Nephron progenitor cell (in vitro differentiated cells): Measurements from ENCODE around the gene KRTAP11-1.

Source experiments
- DNase-seq: peaks from one replicate; pipeline ENCODE4 v3.0.0; 2021
- H3K27ac Mint-ChIP-seq: 2 replicates; pipeline ENCODE4 v1.8.0; 2021; ENCODE audit warnings: mild to moderate bottlenecking, moderate library complexity, mixed read lengths
- H3K27me3 Mint-ChIP-seq: 2 replicates; pipeline ENCODE4 v1.8.0; 2021; ENCODE audit warnings: mild to moderate bottlenecking, low read depth, mixed read lengths; ENCODE audit not compliant: poor library complexity
- H3K36me3 Mint-ChIP-seq: 2 replicates; pipeline ENCODE4 v1.8.0; 2021; ENCODE audit warnings: low read depth, mixed read lengths
- H3K4me1 Mint-ChIP-seq: 2 replicates; pipeline ENCODE4 v1.8.0; 2021; ENCODE audit warnings: mixed read lengths
- H3K4me3 Mint-ChIP-seq: 2 replicates; pipeline ENCODE4 v1.8.0; 2021; ENCODE audit warnings: mild to moderate bottlenecking, moderate library complexity, mixed read lengths
- H3K9me3 Mint-ChIP-seq: 2 replicates; pipeline ENCODE4 v1.8.0; 2021; ENCODE audit warnings: mild to moderate bottlenecking, moderate library complexity, mixed read lengths
- TF ChIP-seq, protein P1 (sequence below): fragments of 200-600 bp; sonication (generic); IDR thresholded peaks from 2 replicates; pipeline ENCODE4 v1.5.0; 2021; ENCODE audit warnings: antibody characterized with exemption

KRTAP11-1 gene, protein sequence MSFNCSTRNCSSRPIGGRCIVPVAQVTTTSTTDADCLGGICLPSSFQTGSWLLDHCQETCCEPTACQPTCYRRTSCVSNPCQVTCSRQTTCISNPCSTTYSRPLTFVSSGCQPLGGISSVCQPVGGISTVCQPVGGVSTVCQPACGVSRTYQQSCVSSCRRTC

DNA sequence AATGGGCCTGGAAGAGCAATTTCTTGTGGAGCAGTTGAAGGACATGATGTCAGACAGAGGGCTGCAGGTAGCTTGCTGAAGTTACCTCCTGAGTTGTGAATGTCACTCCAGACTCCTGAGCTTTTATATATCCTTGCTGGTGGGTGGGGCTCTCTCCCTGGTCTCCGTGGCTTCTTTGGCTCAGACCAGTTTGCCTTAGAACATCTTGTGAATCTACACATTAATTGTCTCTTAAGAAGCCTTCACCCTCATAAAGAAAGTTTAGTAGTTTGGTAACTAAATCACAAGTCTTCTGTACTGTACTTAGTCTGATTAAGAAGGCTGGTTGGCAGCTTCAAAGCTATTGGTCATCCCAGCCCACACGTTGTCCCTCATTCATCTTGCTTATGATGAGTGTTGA lies at the start of gene KRTAP11-1:
Gene KRTAP11-1, minus strand, starts transcription at position 101 of the 400 bp plus-strand sequence. Its CDS starts 56 bp downstream, at position 45.
- no peak within 1 kb of the TSS for H3K27ac Mint-ChIP-seq
- TF ChIP-seq, protein P1, sequence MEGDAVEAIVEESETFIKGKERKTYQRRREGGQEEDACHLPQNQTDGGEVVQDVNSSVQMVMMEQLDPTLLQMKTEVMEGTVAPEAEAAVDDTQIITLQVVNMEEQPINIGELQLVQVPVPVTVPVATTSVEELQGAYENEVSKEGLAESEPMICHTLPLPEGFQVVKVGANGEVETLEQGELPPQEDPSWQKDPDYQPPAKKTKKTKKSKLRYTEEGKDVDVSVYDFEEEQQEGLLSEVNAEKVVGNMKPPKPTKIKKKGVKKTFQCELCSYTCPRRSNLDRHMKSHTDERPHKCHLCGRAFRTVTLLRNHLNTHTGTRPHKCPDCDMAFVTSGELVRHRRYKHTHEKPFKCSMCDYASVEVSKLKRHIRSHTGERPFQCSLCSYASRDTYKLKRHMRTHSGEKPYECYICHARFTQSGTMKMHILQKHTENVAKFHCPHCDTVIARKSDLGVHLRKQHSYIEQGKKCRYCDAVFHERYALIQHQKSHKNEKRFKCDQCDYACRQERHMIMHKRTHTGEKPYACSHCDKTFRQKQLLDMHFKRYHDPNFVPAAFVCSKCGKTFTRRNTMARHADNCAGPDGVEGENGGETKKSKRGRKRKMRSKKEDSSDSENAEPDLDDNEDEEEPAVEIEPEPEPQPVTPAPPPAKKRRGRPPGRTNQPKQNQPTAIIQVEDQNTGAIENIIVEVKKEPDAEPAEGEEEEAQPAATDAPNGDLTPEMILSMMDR, result no peak
- no peak for DNase-seq
- H3K4me3 Mint-ChIP-seq, result no peak within 1 kb of the TSS
- no peaks in the 10 kb centered on the region for H3K9me3 Mint-ChIP-seq
- peaks cover 18% of the 10 kb centered on the region for H3K27me3 Mint-ChIP-seq
- H3K36me3 Mint-ChIP-seq, result no peaks in the 10 kb centered on the region
- no peaks in the 10 kb centered on the region for H3K4me1 Mint-ChIP-seq

DNA sequence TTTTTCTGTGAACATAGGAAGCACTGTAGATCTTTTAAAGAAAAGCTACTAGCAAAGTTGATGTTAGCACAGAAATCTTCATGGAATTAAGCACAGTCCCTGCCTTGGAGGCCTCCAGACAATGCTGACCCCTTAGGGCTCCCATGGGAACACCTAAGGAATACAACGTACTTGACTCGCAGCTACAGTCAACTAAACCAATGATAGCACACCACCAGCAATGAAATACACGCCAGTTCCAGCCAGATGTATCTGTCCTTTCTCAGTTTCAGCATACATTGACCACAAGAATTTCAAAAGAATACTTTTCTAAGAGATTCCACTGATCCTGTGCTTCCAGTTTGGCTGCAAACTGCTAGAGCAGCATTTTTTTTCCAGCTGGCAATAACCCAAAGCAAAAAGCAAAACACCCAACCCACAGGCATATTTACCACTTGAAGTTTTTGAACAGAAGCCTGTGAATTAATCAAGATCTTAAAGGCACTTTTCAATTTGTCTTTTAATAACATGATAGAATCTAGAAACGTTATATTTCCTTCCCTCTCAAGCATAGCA lies 42.8 kb upstream of the KRTAP11-1 start:
- no peak overlapping the region for H3K4me3 Mint-ChIP-seq
- H3K36me3 Mint-ChIP-seq, result peaks cover 22% of the 10 kb centered on the region
- TF ChIP-seq, protein P1, result no peak
- peaks cover 15% of the 10 kb centered on the region for H3K4me1 Mint-ChIP-seq
- H3K27ac Mint-ChIP-seq, result peak overlapping the region; percentile 71
- H3K9me3 Mint-ChIP-seq, result peaks cover 22% of the 10 kb centered on the region
- DNase-seq, result no peak
- peaks cover 7% of the 10 kb centered on the region for H3K27me3 Mint-ChIP-seq

DNA sequence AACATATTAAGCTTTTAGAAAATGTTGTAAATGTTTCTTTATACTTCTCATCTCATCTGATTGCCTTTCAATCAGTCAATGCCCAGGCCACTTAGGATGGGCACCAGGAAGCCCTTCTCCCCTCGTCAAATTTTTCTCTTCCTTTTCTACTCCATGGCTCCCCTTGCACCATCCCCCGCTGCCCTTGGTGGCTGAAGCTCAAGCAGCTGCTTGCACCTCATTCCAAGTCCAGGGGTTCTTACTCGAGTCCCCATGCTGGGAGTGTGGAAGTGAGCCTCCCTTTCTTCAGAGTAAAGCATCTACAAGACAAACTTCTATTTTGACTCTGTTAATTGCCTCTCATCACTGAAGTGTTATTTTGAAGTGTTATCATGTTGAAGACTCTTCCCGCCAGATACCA lies 39.7 kb upstream of the KRTAP11-1 start:
- TF ChIP-seq, protein P1, result no peak
- H3K4me3 Mint-ChIP-seq, result no peak overlapping the region

DNA sequence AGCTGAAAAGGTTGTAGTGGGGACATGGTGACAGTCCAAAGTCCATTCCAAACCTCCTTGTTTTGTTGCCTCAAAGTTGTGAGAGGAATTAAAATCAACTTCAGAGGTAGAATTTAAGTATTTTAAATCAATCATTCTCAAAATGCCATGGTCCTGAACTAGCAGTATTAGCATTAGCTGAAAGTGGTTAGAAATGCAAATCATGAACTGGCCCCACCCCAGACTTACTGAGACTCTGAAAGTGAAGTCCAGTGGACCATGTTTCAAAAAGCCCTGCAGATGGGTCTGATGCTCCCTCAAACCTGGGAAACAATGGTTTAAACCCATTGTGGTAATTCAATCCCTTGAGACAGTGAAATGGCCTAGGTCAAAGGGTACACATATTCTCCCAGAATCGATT lies 36.2 kb upstream of the KRTAP11-1 start:
- Mint-ChIP-seq H3K27ac (no peak overlapping the region), H3K27me3 (peaks cover 3% of the 10 kb centered on the region), H3K36me3 (no peaks in the 10 kb centered on the region), H3K9me3 (no peaks in the 10 kb centered on the region), H3K4me3 (no peak overlapping the region), H3K4me1 (no peaks in the 10 kb centered on the region)
- TF ChIP-seq, protein P1, result no peak
- DNase-seq, result no peak

More for the DNA sequence above, 39.7 kb upstream of the KRTAP11-1 start:
- H3K27me3 Mint-ChIP-seq, result peaks cover 3% of the 10 kb centered on the region
- peaks cover 4% of the 10 kb centered on the region for H3K9me3 Mint-ChIP-seq
- peaks cover 15% of the 10 kb centered on the region for H3K4me1 Mint-ChIP-seq
- H3K27ac Mint-ChIP-seq, result no peak overlapping the region
- H3K36me3 Mint-ChIP-seq, result peaks cover 8% of the 10 kb centered on the region
- DNase-seq, result no peak

DNA sequence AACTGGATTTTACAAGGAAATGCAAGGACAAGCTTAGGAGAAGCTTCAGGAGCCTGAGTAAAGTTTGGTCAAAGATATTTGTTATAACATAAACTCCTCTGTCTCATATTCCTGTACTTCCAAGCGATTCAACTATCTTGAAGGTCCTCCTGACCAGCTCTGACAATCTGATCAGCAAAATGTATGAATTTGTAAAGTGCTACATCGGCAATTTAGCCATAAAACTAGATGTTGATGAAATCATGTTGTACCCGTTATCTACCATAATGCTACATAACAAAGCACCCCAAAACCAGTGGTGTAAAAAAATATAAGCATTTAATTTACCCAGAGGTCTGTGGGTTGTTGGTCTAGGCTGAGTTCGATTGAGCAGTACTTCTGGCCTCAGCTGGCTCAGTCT lies 19.5 kb upstream of the KRTAP11-1 start:
- TF ChIP-seq, protein P1, result no peak
- H3K27ac Mint-ChIP-seq, result no peak overlapping the region
- H3K27me3 Mint-ChIP-seq, result peaks cover 23% of the 10 kb centered on the region
- H3K4me1 Mint-ChIP-seq, result peaks cover 4% of the 10 kb centered on the region
- no peaks in the 10 kb centered on the region for H3K36me3 Mint-ChIP-seq
- no peak overlapping the region for H3K4me3 Mint-ChIP-seq
- no peak for DNase-seq
- no peaks in the 10 kb centered on the region for H3K9me3 Mint-ChIP-seq
